Heart left ventricle (tissue), 13 donors: ENCODE results near the gene GZMA.

Source experiments
- POLR2A ChIP-seq, 2 donors: fragments of 450-650 bp; IDR thresholded peaks; one replicate each; pipeline ENCODE4 v1.6.1; 2017; ENCODE audit warnings: antibody characterized with exemption in 2 of 2, mild to moderate bottlenecking in 2 of 2, moderate library complexity in 2 of 2
- TF ChIP-seq, protein P1 (sequence below), 12 donors: fragments of 200-600 bp; sonication (generic) in 4 of 12; IDR thresholded peaks; one replicate each; pipeline versions ENCODE4 v1.5.0 to v1.8.0; 2018 to 2022; ENCODE audit warnings: antibody characterized with exemption in 12 of 12, mild to moderate bottlenecking in 5 of 12
- donor health status: ischemic (EF 13 %, LVEDD 7.1; RV severe dilation, severe dysfunction).
- donor health status: DM: no; HTN: yes; CAD: no.
- donor health status: DM: no; HTN: no; CAD: no.
- donor health status: ischemic (EF 25% LVEDD 6.9; RV normal size, moderate dysfunction).
- donor health status: ischemic (EF 25% LVEDD 5.7; RV mildly dilated, moderate dysfunction).
- donor health status: ischemic (EF 35%, LVEDD 5.7; RV mildly dilated, moderate dysfunction).
- donor health status: nonischemic (EF 11% LVEDD 7.7; RV severe dilation, severe dysfunction).
- donor health status: DM: yes; HTN: yes; CAD: no.
- donor health status: PGD.
- donor health status: ischemic (EF 29% LVEDD 5.4; RV normal size, mild dysfunction).
- donor health status: nonischemic (EF 23%, LVEDD 6.1; RV moderate dilation, normal function).

DNA sequence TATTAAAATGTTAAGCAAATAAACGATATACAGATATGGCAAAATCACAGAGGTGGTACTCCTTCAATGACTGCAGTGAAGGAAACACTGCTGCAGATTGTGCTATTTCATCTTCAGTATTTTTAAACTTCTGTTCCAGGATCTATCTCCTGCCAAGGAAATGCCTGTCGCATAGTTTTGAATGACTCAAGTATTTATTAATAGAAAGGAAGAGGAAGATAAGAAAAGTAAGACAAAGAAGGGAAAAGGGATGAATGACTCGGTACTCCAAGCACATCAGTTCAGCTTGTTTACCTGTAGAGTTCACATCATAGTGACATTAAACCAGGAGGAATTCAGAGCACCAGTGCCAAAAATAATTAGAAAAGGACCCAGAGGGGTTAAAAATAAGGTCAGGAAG, 52.4 kb downstream of the GZMA start:
- TF ChIP-seq, protein P1, sequence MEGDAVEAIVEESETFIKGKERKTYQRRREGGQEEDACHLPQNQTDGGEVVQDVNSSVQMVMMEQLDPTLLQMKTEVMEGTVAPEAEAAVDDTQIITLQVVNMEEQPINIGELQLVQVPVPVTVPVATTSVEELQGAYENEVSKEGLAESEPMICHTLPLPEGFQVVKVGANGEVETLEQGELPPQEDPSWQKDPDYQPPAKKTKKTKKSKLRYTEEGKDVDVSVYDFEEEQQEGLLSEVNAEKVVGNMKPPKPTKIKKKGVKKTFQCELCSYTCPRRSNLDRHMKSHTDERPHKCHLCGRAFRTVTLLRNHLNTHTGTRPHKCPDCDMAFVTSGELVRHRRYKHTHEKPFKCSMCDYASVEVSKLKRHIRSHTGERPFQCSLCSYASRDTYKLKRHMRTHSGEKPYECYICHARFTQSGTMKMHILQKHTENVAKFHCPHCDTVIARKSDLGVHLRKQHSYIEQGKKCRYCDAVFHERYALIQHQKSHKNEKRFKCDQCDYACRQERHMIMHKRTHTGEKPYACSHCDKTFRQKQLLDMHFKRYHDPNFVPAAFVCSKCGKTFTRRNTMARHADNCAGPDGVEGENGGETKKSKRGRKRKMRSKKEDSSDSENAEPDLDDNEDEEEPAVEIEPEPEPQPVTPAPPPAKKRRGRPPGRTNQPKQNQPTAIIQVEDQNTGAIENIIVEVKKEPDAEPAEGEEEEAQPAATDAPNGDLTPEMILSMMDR (IDR thresholded peaks at IDR 0.05), result no peak
- no peak for TF ChIP-seq POLR2A (IDR thresholded peaks at IDR 0.05)
